Measurements from ENCODE around the gene AHSP.
"Not testable (repeated sequence)": the region's sequence is repeated elsewhere in the genome, so short reads cannot be mapped to it uniquely, and the experiment has no call there.

The AHSP gene, protein sequence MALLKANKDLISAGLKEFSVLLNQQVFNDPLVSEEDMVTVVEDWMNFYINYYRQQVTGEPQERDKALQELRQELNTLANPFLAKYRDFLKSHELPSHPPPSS

DNA sequence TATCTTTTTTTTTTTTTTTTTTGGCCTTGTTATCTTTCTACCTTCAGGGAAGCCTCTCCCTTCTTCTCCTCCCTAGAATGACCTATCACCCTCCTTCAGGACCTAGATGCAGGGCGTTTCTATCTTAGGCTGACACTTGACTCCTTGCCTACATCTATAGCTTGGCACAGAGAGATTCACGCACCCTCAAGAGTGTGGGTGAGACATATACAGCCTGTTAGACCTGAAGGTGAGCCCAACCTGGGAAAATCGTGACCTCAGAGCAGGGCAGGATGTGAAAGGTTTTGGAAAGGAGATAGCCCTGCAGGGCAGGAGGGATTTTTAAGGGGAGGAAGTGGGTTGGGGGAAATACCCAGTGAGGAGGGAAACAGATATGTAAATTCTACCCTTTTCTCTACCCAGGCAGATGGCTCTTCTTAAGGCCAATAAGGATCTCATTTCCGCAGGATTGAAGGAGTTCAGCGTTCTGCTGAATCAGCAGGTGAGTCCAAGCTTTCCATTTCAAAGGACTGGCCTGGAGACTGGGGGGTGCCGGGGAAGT is at the start of gene AHSP:
AHSP (plus strand) TSS at position 167 of the 541 bp plus-strand sequence; CDS start at position 407, 240 bp downstream.
- H3K36me3 ChIP-seq (ENCODE audit: control insufficient read depth, insufficient read depth, low read length): no peaks in the 10 kb centered on the region
- H3K4me3 ChIP-seq (ENCODE audit: low read length): peak within 1 kb of the TSS; percentile 14
- H3K27me3 ChIP-seq (ENCODE audit: control insufficient read depth, insufficient read depth, low read length): no peaks in the 10 kb centered on the region
- peaks cover 3% of the 10 kb centered on the region for H3K4me1 ChIP-seq (ENCODE audit: control insufficient read depth, insufficient read depth, low read length)
- no peak within 1 kb of the TSS for H3K9ac ChIP-seq (ENCODE audit: low read length)
- no peak within 1 kb of the TSS for H3K27ac ChIP-seq (ENCODE audit: low read depth, low read length)

DNA sequence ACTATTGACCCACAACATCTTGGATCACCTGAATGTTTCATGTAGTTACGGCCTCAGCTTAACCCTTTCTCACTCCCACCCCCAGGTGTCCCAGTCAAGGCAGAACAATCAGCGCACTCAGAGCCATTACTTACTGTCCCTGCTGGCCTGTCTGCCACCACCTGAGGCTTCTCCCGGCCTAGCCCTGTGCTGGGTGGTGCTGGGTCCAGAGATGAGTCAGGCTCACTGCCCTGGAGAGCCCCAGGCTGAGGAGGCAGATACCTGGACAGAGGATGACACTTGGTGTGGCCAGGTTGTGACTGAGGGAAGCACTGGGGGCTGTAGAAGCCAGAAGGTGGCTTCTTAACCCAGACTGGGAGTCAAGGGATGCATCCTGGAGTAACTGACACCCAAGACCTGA is 48.7 kb upstream of the AHSP start:
- no peaks in the 10 kb centered on the region for H3K27me3 ChIP-seq (ENCODE audit: control insufficient read depth, insufficient read depth, low read length)
- H3K27ac ChIP-seq (ENCODE audit: low read depth, low read length): no peak overlapping the region
- no peak overlapping the region for H3K9ac ChIP-seq (ENCODE audit: low read length)
- H3K4me3 ChIP-seq (ENCODE audit: low read length): no peak overlapping the region
- peaks cover 7% of the 10 kb centered on the region for H3K36me3 ChIP-seq (ENCODE audit: control insufficient read depth, insufficient read depth, low read length)
- H3K4me1 ChIP-seq (ENCODE audit: control insufficient read depth, insufficient read depth, low read length): peaks cover 9% of the 10 kb centered on the region

DNA sequence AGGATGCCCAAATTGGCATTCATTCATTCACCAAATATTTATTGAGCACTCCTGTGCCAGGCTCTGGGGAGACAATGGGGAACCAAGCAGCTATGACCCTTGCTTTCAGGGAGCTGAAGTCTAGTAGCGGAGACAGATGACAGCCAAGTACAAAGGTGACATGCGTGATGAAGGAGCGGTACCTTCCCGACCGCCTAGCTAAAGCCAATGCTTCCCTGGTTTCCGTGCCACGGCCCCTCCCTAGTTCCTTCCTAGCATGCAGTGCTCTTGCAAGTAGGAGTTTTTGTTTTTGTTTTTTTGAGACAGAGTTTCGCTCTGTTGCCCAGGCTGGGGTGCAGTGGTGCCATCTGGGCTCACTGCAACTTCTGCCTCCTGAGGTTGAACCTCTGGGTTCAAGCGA is 47.9 kb upstream of the AHSP start:
- H3K4me3 ChIP-seq (ENCODE audit: low read length): no peak overlapping the region
- H3K4me1 ChIP-seq (ENCODE audit: control insufficient read depth, insufficient read depth, low read length): peaks cover 8% of the 10 kb centered on the region
- no peaks in the 10 kb centered on the region for H3K27me3 ChIP-seq (ENCODE audit: control insufficient read depth, insufficient read depth, low read length)
- H3K9ac ChIP-seq (ENCODE audit: low read length): no peak overlapping the region
- peaks cover 4% of the 10 kb centered on the region for H3K36me3 ChIP-seq (ENCODE audit: control insufficient read depth, insufficient read depth, low read length)
- no peak overlapping the region for H3K27ac ChIP-seq (ENCODE audit: low read depth, low read length)

DNA sequence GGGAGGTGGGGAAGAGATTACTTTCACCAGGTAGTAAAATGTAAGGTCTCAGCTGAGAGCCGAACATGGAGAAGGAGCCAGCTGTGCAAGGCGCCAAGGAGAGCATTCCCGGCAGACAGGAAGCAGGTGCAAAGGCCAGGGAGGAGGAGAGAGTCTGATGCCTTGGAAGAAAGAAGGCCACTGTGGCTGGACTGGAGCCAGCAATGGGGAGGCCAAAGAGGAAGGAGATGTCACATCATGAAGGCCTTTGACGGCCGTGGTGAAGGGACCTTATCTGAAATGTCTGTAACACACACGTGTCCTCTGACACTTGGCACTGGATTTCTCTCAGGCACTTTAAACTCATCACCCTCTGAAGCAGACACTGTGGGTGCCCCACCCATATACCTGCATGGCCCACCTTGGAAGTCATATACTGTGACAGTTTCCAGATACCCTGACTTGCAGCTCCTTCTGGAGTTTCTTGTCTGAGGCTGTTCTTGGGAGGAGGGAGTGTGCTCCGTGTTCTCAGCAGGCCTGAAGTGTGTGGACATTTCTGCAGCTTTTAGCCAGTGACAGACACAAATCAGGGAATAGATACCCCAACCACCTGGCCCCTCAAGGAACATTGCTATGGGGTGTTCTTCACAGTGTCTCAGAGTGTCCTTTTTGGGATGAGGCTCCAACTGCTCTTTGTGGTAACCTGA is 46.7 kb upstream of the AHSP start:
- Histone ChIP-seq H3K27ac (ENCODE audit: low read depth, low read length) (no peak overlapping the region), H3K9ac (ENCODE audit: low read length) (no peak overlapping the region), H3K4me1 (ENCODE audit: control insufficient read depth, insufficient read depth, low read length) (peaks cover 3% of the 10 kb centered on the region), H3K27me3 (ENCODE audit: control insufficient read depth, insufficient read depth, low read length) (peaks cover 2% of the 10 kb centered on the region), H3K4me3 (ENCODE audit: low read length) (no peak overlapping the region), H3K36me3 (ENCODE audit: control insufficient read depth, insufficient read depth, low read length) (no peaks in the 10 kb centered on the region)

DNA sequence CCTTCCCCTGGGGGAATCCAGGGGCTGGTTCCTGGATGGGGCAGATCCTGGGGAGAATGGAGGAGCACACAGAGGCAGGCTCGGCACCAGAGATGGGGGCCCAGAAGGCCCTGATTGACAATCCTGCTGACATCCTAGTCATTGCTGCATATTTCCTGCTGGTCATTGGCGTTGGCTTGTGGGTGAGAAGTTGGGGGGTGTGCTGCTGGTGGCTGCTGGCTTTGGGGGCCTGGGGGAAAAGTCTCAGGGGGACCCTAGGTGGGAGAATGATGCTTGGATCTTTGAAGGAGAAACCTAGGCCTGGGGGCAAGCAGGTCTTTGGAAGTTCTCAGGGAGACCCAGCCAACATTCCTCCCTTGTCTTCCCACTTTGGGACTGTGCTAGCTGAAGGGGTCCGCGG is 44.6 kb upstream of the AHSP start, which contains the start of gene SLC5A2:
SLC5A2 (plus strand) TSS at position 43 of the 400 bp plus-strand sequence; CDS start at position 57, 14 bp downstream.
- peaks cover 1% of the 10 kb centered on the region for H3K4me1 ChIP-seq (ENCODE audit: control insufficient read depth, insufficient read depth, low read length)
- no peak within 1 kb of the TSS for H3K4me3 ChIP-seq (ENCODE audit: low read length)
- no peaks in the 10 kb centered on the region for H3K36me3 ChIP-seq (ENCODE audit: control insufficient read depth, insufficient read depth, low read length)
- no peak within 1 kb of the TSS for H3K27ac ChIP-seq (ENCODE audit: low read depth, low read length)
- H3K27me3 ChIP-seq (ENCODE audit: control insufficient read depth, insufficient read depth, low read length): peaks cover 2% of the 10 kb centered on the region
- no peak within 1 kb of the TSS for H3K9ac ChIP-seq (ENCODE audit: low read length)

DNA sequence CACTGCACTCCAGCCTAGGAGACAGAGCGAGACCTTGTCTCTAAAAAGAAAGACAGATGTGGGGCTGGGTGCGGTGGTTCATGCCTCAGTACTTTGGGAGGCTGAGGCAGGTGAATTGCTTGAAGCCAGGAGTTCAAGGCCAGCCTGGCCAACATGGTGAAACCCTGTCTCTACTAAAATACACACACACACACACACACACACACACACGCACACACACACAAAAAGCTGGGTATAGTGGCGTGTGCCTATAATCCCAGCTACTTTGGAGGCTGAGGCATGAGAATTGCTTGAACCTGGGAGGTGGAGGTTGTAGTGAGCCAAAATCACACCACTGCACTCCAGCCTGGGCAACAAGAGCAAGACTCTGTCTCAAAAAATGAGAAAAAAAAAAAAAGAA is 43.7 kb upstream of the AHSP start:
- H3K36me3 ChIP-seq (ENCODE audit: control insufficient read depth, insufficient read depth, low read length); H3K27me3 ChIP-seq (ENCODE audit: control insufficient read depth, insufficient read depth, low read length); H3K4me1 ChIP-seq (ENCODE audit: control insufficient read depth, insufficient read depth, low read length); H3K9ac ChIP-seq (ENCODE audit: low read length); H3K27ac ChIP-seq (ENCODE audit: low read depth, low read length); H3K4me3 ChIP-seq (ENCODE audit: low read length): not testable (repeated sequence)

DNA sequence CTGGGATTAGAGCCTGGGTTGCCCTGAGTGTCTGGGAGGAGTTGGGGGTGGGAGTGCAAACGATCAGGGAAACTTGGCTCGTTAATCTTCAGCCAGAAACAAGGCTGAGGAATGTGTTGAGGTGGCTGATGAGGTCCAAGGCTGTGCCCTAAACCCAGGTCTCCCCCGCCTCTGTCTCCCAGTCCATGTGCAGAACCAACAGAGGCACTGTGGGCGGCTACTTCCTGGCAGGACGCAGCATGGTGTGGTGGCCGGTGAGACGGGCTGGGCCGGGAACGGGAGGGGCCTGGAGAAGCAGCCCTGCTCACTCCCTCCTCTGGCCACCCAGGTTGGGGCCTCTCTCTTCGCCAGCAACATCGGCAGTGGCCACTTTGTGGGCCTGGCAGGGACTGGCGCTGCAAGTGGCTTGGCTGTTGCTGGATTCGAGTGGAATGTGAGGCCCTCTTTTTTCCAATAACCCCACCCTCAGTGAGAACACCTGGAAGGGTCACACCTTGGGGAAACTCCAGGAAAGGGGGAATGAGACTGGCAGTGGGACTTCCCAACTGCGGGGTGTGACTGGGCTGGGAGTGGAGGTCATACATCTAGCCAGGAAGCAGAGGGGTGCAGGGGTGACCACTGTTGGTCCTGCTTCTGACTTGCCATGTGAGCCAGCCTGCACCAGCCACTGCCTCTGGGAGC is 43.1 kb upstream of the AHSP start:
- Histone ChIP-seq H3K36me3 (ENCODE audit: control insufficient read depth, insufficient read depth, low read length) (no peaks in the 10 kb centered on the region), H3K27me3 (ENCODE audit: control insufficient read depth, insufficient read depth, low read length) (peaks cover 2% of the 10 kb centered on the region), H3K4me1 (ENCODE audit: control insufficient read depth, insufficient read depth, low read length) (peaks cover 5% of the 10 kb centered on the region), H3K4me3 (ENCODE audit: low read length) (no peak overlapping the region), H3K9ac (ENCODE audit: low read length) (no peak overlapping the region), H3K27ac (ENCODE audit: low read depth, low read length) (no peak overlapping the region)

DNA sequence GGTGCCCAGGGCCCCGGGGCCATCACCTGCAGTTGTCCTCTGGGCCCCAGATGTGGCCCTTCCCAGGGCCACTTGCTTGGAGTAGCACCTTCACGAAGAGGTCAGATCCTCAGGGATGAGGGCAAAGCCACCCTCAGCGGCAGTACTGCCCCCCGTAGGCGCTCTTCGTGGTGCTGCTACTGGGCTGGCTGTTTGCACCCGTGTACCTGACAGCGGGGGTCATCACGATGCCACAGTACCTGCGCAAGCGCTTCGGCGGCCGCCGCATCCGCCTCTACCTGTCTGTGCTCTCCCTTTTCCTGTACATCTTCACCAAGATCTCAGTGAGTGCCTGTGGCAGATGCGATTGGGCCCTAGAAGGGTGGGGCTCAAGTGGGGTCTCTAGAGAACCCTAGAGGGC is 42.1 kb upstream of the AHSP start:
- Histone ChIP-seq H3K4me3 (ENCODE audit: low read length) (no peak overlapping the region), H3K36me3 (ENCODE audit: control insufficient read depth, insufficient read depth, low read length) (no peaks in the 10 kb centered on the region), H3K27ac (ENCODE audit: low read depth, low read length) (no peak overlapping the region), H3K4me1 (ENCODE audit: control insufficient read depth, insufficient read depth, low read length) (peaks cover 5% of the 10 kb centered on the region), H3K27me3 (ENCODE audit: control insufficient read depth, insufficient read depth, low read length) (peaks cover 2% of the 10 kb centered on the region), H3K9ac (ENCODE audit: low read length) (no peak overlapping the region)

DNA sequence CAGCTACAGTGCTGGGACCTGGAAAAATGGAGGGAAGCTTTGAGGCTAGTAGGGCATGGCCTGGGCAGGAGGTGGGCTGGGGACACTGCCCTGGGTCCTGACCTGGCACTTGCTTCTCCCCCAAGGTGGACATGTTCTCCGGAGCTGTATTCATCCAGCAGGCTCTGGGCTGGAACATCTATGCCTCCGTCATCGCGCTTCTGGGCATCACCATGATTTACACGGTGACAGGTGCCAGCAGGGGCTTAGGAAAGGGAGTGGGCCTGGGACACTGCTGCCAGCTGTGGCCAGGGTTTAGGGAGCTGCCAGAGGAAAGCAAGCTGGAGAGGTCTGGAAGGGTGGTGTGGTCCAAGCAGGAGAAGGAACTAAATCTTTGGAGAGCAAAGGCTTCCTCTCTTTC is 41.7 kb upstream of the AHSP start:
- H3K27me3 ChIP-seq (ENCODE audit: control insufficient read depth, insufficient read depth, low read length): peaks cover 2% of the 10 kb centered on the region
- no peak overlapping the region for H3K9ac ChIP-seq (ENCODE audit: low read length)
- no peak overlapping the region for H3K27ac ChIP-seq (ENCODE audit: low read depth, low read length)
- H3K36me3 ChIP-seq (ENCODE audit: control insufficient read depth, insufficient read depth, low read length): no peaks in the 10 kb centered on the region
- peaks cover 5% of the 10 kb centered on the region for H3K4me1 ChIP-seq (ENCODE audit: control insufficient read depth, insufficient read depth, low read length)
- no peak overlapping the region for H3K4me3 ChIP-seq (ENCODE audit: low read length)

DNA sequence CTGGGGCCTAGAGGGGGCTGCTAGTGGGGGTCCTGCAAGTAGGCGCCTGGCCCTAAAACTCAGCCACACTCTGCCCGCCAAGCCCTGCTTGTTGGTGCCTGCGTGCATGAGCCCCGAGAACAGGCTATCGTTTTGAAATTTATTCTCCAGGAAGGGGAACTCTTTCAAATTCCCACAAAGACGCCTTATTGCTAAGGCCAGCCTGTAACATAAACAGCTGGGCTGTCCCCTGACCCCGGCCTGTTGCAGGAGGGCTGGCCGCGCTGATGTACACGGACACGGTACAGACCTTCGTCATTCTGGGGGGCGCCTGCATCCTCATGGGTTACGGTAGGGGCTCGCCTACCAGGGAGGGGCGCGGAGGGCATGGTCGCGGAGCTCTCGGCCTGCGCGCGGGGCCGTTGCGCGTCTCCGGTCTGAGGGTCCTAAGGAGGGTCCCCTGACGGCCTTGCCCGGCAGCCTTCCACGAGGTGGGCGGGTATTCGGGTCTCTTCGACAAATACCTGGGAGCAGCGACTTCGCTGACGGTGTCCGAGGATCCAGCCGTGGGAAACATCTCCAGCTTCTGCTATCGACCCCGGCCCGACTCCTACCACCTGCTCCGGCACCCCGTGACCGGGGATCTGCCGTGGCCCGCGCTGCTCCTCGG is 40.5 kb upstream of the AHSP start:
- Histone ChIP-seq H3K9ac (ENCODE audit: low read length) (no peak overlapping the region), H3K4me3 (ENCODE audit: low read length) (peak overlapping the region; percentile 63), H3K4me1 (ENCODE audit: control insufficient read depth, insufficient read depth, low read length) (peaks cover 5% of the 10 kb centered on the region), H3K27ac (ENCODE audit: low read depth, low read length) (no peak overlapping the region), H3K36me3 (ENCODE audit: control insufficient read depth, insufficient read depth, low read length) (no peaks in the 10 kb centered on the region), H3K27me3 (ENCODE audit: control insufficient read depth, insufficient read depth, low read length) (peaks cover 2% of the 10 kb centered on the region)

DNA sequence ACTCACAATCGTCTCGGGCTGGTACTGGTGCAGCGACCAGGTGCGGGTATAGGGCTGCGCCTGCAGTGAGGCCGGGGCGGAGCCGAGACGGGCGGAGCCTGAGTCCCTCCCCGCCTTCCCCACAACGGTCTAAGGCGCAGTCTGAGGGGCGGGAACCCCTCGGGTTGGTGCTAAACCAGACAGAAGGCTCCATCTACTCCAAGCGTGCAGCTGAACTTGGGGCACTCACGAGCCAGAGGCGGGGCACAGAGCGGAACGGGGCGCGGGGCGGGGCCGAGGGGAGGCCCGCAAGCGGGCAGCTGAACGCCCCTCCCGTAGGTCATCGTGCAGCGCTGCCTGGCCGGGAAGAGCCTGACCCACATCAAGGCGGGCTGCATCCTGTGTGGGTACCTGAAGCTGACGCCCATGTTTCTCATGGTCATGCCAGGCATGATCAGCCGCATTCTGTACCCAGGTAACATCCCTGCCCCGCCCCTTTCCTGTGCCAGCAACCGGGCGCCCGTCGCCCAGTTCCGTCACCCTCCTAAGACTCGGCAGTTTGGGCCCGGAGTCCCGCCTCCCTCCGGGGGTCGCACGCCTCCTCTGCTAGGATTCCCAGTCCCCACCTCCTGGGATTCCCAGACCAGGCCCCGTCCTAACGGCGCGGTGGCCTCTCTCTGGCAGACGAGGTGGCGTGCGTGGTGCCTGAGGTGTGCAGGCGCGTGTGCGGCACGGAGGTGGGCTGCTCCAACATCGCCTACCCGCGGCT is 39.8 kb upstream of the AHSP start:
- Histone ChIP-seq H3K4me3 (ENCODE audit: low read length) (peak overlapping the region; percentile 63), H3K36me3 (ENCODE audit: control insufficient read depth, insufficient read depth, low read length) (peaks cover 2% of the 10 kb centered on the region), H3K27ac (ENCODE audit: low read depth, low read length) (no peak overlapping the region), H3K4me1 (ENCODE audit: control insufficient read depth, insufficient read depth, low read length) (peaks cover 5% of the 10 kb centered on the region), H3K9ac (ENCODE audit: low read length) (no peak overlapping the region), H3K27me3 (ENCODE audit: control insufficient read depth, insufficient read depth, low read length) (peaks cover 2% of the 10 kb centered on the region)
